Measurements from ENCODE around the gene IFNAR2.

GRCh38 chr21:33255404-33255803, 25.7 kb downstream of the IFNAR2 start:
- TF ChIP-seq CTCF (IDR thresholded peaks at IDR 0.05; ENCODE audit: borderline replicate concordance, extremely low read depth, low read length, poor library complexity, severe bottlenecking) (no peak), EZH2 (IDR thresholded peaks at IDR 0.05; ENCODE audit: borderline replicate concordance, low read depth, low read length, severe bottlenecking) (no peak)

Measured in DND-41 (cell line).